ENCODE data around the gene RAB10. TPM values are rescaled to one million over a fixed set of nuclear protein-coding genes. Genes with fewer than 3 reads are reported as not detected.

RAB10 gene
- total and polyA plus RNA-seq, 2 of the 13 experiments (the other 11 are each of a cell fraction or from before 2014, with no cell fraction given) = 48.2 to 120 TPM

DNA sequence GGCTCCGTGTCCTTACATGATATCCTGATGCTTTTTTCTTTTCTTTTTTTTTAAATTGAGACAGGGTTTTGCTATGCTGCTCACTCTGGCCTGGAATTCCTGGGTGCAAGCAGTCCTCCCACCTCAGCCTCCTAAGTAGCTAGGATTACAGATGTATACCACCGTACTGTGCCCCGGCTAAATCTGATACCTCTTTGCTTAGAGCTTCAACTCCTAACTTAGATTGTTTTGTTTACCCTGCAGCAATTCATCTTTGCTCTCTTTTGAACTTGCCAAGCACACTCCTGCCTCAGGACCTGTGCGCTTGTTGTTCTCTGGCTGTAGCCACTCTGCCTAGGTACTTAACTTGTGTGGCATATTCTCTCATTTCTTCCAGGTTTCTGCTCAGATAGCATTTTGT, 24.5 kb downstream of the RAB10 start (continued):
- TF ChIP-seq MED13 (CRISPR knock-in tag; IDR thresholded peaks at IDR 0.05) (no peak), BORCS8-MEF2B (CRISPR knock-in tag; IDR thresholded peaks at IDR 0.05) (no peak), ZNF24 (IDR thresholded peaks at IDR 0.05) (no peak), ZFP37 (CRISPR knock-in tag; IDR thresholded peaks at IDR 0.05; ENCODE audit: borderline replicate concordance) (no peak), ZMAT5 (CRISPR knock-in tag; IDR thresholded peaks at IDR 0.05; ENCODE audit: borderline replicate concordance, low read depth) (no peak), MED1 (CRISPR knock-in tag; IDR thresholded peaks at IDR 0.05) (0 out of 2 replicates have a peak, but pooled peaks have one; percentile 34), ZNF629 (CRISPR knock-in tag; conservative IDR thresholded peaks at IDR 0.05) (no peak), AKAP8 (CRISPR knock-in tag; IDR thresholded peaks at IDR 0.05) (no peak), STAT5B (CRISPR knock-in tag; IDR thresholded peaks at IDR 0.05) (no peak), ZNF567 (CRISPR knock-in tag; IDR thresholded peaks at IDR 0.05; ENCODE audit: borderline replicate concordance) (no peak), CAMTA2 (CRISPR knock-in tag; IDR thresholded peaks at IDR 0.05; ENCODE audit: borderline replicate concordance) (no peak), ATRX (CRISPR knock-in tag; IDR thresholded peaks at IDR 0.05; ENCODE audit: borderline replicate concordance) (no peak), ZFP36 (IDR thresholded peaks at IDR 0.05; ENCODE audit: borderline replicate concordance, low read depth, low read length, partially characterized antibody) (no peak), SMYD3 (CRISPR knock-in tag; IDR thresholded peaks at IDR 0.05) (0 out of 2 replicates have a peak, but pooled peaks have one; percentile 66), ZNF343 (CRISPR knock-in tag; IDR thresholded peaks at IDR 0.05) (no peak), ZMYM3 (CRISPR knock-in tag; IDR thresholded peaks at IDR 0.05) (peak; percentile 56; the same call in 1 of the 2 replicates), GTF2F1 (IDR thresholded peaks at IDR 0.05; ENCODE audit: low read length) (no peak), ARID2 (CRISPR knock-in tag; IDR thresholded peaks at IDR 0.05; ENCODE audit: borderline replicate concordance) (no peak), FOXM1 (CRISPR knock-in tag; IDR thresholded peaks at IDR 0.05) (no peak), GPN1 (CRISPR knock-in tag; IDR thresholded peaks at IDR 0.05; ENCODE audit: borderline replicate concordance) (no peak), ZNF572 (CRISPR knock-in tag; IDR thresholded peaks at IDR 0.05) (no peak), DNMT1 (CRISPR knock-in tag; IDR thresholded peaks at IDR 0.05) (no peak), SOX13 (IDR thresholded peaks at IDR 0.05) (no peak), SOX13 (CRISPR knock-in tag; conservative IDR thresholded peaks at IDR 0.05 in 1 of 2, IDR thresholded peaks at IDR 0.05 in 1 of 2) (0 out of 4 replicates have a peak, but pooled peaks of 1 of the 2 experiments have one; percentile 41), MTA3 (CRISPR knock-in tag; IDR thresholded peaks at IDR 0.05) (no peak), PHF8 (CRISPR knock-in tag; IDR thresholded peaks at IDR 0.05) (no peak), SIN3A (IDR thresholded peaks at IDR 0.05; ENCODE audit: borderline replicate concordance, low read depth, low read length) (no peak)
- TF ChIP-seq, protein P1, sequence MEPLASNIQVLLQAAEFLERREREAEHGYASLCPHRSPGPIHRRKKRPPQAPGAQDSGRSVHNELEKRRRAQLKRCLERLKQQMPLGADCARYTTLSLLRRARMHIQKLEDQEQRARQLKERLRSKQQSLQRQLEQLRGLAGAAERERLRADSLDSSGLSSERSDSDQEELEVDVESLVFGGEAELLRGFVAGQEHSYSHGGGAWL (CRISPR knock-in tag; IDR thresholded peaks at IDR 0.05) = no peak
- TF ChIP-seq, protein P2, sequence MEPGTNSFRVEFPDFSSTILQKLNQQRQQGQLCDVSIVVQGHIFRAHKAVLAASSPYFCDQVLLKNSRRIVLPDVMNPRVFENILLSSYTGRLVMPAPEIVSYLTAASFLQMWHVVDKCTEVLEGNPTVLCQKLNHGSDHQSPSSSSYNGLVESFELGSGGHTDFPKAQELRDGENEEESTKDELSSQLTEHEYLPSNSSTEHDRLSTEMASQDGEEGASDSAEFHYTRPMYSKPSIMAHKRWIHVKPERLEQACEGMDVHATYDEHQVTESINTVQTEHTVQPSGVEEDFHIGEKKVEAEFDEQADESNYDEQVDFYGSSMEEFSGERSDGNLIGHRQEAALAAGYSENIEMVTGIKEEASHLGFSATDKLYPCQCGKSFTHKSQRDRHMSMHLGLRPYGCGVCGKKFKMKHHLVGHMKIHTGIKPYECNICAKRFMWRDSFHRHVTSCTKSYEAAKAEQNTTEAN (CRISPR knock-in tag; conservative IDR thresholded peaks at IDR 0.05) = no peak
- TF ChIP-seq, protein P3, sequence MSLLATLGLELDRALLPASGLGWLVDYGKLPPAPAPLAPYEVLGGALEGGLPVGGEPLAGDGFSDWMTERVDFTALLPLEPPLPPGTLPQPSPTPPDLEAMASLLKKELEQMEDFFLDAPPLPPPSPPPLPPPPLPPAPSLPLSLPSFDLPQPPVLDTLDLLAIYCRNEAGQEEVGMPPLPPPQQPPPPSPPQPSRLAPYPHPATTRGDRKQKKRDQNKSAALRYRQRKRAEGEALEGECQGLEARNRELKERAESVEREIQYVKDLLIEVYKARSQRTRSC (CRISPR knock-in tag; IDR thresholded peaks at IDR 0.05; ENCODE audit: low read depth) = no peak
- TF ChIP-seq, protein P4, sequence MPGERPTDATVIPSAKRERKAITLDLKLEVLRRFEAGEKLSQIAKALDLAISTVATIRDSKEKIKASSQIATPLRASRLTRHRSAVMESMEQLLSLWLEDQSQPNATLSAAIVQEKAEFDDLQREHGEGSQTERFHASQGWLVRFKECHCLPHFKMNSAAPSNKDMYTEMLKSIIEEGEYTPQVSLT (CRISPR knock-in tag; IDR thresholded peaks at IDR 0.05; ENCODE audit: borderline replicate concordance, low read depth) = no peak

Measured in HepG2 (cell line).